NB4 (cell line): ENCODE measurements around the gene TRAPPC12.

Experiments used
- MYC ChIP-seq: IDR thresholded peaks from 2 replicates; pipeline ENCODE4 v1.6.1; 2011; ENCODE audit warnings: low read depth, low read length
- POLR2A ChIP-seq: IDR thresholded peaks from 2 replicates; pipeline ENCODE4 v1.6.1; 2011; ENCODE audit warnings: mild to moderate bottlenecking; ENCODE audit not compliant: insufficient read length; ENCODE audit errors: extremely low read depth
- TF ChIP-seq, protein P1 (sequence below): IDR thresholded peaks from one replicate; pipeline ENCODE4 v1.5.1; 2012; ENCODE audit warnings: low read depth, low read length

GRCh38 chr2:3348767-3349166 lies 30.7 kb upstream of the TRAPPC12 start:
- TF ChIP-seq, protein P1, sequence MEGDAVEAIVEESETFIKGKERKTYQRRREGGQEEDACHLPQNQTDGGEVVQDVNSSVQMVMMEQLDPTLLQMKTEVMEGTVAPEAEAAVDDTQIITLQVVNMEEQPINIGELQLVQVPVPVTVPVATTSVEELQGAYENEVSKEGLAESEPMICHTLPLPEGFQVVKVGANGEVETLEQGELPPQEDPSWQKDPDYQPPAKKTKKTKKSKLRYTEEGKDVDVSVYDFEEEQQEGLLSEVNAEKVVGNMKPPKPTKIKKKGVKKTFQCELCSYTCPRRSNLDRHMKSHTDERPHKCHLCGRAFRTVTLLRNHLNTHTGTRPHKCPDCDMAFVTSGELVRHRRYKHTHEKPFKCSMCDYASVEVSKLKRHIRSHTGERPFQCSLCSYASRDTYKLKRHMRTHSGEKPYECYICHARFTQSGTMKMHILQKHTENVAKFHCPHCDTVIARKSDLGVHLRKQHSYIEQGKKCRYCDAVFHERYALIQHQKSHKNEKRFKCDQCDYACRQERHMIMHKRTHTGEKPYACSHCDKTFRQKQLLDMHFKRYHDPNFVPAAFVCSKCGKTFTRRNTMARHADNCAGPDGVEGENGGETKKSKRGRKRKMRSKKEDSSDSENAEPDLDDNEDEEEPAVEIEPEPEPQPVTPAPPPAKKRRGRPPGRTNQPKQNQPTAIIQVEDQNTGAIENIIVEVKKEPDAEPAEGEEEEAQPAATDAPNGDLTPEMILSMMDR: no peak
- TF ChIP-seq POLR2A (no peak), MYC (no peak)
